HG03575 (cell line): ENCODE data around the gene RPL36.
"Not testable (repeated sequence)": the region's sequence is repeated elsewhere in the genome, so short reads cannot be mapped to it uniquely, and the experiment has no call there.

ENCODE experiments used
- ATAC-seq: cut with Tn5 transposase; IDR thresholded peaks from one replicate; pipeline ENCODE4 v1.9.1; 2021; ENCODE audit not compliant: unreplicated experiment, insufficient number of reproducible peaks, low FRiP score; ENCODE audit errors: extremely low read depth

The RPL36 gene

DNA sequence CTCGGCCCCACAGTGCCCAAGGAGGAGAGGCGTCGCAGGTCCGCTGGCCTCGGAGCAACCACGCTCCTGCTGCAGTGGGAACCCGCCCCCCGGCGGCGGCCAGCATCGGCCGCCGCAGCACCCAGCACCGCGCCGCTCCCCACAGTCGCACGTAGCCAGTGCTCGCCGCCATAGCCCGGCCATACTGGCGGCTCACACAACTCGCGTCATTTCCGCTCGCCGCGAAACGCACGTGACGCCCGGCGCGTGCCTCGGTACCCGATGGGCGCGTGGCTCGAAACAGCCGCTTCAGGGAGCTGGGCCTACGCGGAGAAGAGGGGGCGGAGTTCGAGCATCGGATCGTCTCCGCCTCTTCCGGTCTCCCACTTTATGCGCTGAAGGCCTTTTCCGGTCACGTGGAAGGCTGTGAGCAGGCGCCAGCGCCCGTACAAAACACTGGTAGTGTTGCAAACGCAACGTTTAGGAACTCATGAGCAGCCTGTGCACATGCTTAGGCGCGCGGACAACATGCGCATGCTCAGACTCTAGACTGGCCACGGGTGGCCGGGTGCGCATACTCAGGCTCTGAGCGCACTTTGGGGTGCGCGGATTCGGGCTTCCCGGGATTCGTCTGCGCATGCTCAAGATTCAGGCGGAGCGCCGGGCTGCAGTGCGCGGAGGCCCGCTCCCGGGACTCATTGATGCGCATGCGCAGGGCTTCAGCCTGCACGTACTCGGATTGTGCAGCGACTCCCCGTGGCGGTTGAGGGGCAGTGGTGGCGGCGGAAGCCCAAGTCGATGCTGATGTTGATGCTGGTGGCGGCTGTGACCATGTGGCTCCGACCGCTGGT is 30.1 kb downstream of the RPL36 start, which contains the start of the genes CATSPERD and LONP1:
Gene CATSPERD (plus strand): TSS at position 677 of the 830 bp plus-strand sequence. CDS start 101 bp downstream, at position 778.
Gene LONP1 (minus strand): TSS at position 186 of the 830 bp plus-strand sequence. CDS start 14 bp downstream, at position 172.
- ATAC-seq: peak; percentile 61

GRCh38 chr19:5727453-5728050 is 37.5 kb downstream of the RPL36 start:
- ATAC-seq: no peak

DNA sequence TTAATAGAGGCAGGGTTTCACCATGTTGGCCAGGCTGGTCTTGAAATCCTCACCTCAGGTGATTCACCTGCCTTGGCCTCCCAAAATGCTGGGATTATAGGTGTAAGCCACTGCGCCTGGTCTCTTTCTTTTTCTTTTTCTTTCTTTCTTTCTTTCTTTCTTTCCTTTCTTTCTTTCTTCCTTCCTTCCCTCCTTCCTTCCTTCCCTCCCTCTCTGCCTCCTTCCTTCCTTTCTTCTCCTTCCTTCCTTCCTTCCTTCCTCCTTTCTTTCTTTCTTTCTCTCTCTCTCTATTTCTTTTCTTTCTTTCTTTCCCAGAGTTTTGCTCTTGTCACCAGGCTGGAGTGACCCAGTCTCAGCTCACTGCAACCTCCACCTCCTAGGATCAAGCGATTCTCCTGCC is 43.1 kb downstream of the RPL36 start:
- not testable (repeated sequence) for ATAC-seq

DNA sequence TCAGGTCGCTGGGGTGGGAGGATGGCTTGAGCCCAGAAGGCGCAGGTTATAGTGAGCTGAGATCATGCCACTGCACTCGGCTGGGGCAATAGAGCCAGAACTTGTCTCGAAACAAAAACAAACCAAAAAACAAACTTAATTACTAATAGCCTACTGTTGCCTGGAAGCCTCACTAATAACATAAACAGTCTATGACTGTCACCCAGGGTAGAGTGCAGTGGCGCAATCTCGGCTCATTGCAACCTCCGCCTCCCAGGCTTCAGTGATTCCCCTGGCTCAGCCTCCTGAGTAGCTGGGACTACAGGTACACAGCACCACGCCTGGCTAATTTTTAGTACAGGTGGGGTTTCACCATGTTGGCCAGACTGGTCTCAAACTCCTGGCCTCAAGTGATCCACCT is 48.3 kb downstream of the RPL36 start:
- no peak for ATAC-seq
